Thoracic aorta (tissue), 2 donors: ENCODE data around the gene MVK. TPM values are rescaled to one million over a fixed set of nuclear protein-coding genes. Genes with fewer than 3 reads are reported as not detected.

ENCODE experiments used
- ATAC-seq: fragments of 150-250 bp; one replicate; pipeline ENCODE4 v1.8.0; 2017; ENCODE audit warnings: low read depth; ENCODE audit not compliant: insufficient number of reproducible peaks, low FRiP score
- DNase-seq: peaks from one replicate; pipeline ENCODE4 v3.0.0-alpha.2; 2020; ENCODE audit warnings: low spot score
- H3K27ac ChIP-seq, 2 donors: fragments of 200-600 bp; sonication (generic); 1 replicate in 1 of 2; 2 replicates in 1 of 2; pipeline ENCODE4 v1.5.1; 2016; ENCODE audit warnings: mild to moderate bottlenecking in 2 of 2, moderate library complexity in 2 of 2
- H3K27me3 ChIP-seq: fragments of 200-600 bp; sonication (generic); replicated peaks from 2 replicates; pipeline ENCODE4 v1.6.0; 2016; ENCODE audit warnings: mild to moderate bottlenecking; ENCODE audit not compliant: insufficient read depth
- H3K36me3 ChIP-seq: fragments of 200-600 bp; sonication (generic); one replicate; pipeline ENCODE4 v1.5.1; 2016
- H3K4me1 ChIP-seq, 2 donors: fragments of 200-600 bp; sonication (generic); 1 replicate in 1 of 2; 2 replicates in 1 of 2; pipeline versions ENCODE4 v1.5.1 to v1.6.0; 2016; ENCODE audit warnings: low read depth in 2 of 2, mild to moderate bottlenecking in 1 of 2; ENCODE audit not compliant: control insufficient read depth in 1 of 2
- H3K4me3 ChIP-seq: fragments of 200-600 bp; sonication (generic); 2 replicates; pipeline ENCODE4 v1.5.1; 2016; ENCODE audit warnings: mild to moderate bottlenecking
- H3K9me3 ChIP-seq: fragments of 200-600 bp; sonication (generic); 2 replicates; pipeline ENCODE4 v1.5.1; 2016
- total RNA-seq, 2 donors: library from RNA; depleted of rRNA; stranded (reverse); fragments of >200 nt; gene quantifications; one replicate each; pipeline versions ENCODE4 v1.1.0 to v1.2.3, GENCODE V29; 2016
- TF ChIP-seq, protein P1 (sequence below): fragments of 200-600 bp; sonication (generic); IDR thresholded peaks from one replicate; pipeline ENCODE4 v1.5.1; 2019; ENCODE audit warnings: antibody characterized with exemption

Gene MVK
- total RNA-seq, 2 donors from 2014 or later = 4.7 to 19.0 TPM

DNA sequence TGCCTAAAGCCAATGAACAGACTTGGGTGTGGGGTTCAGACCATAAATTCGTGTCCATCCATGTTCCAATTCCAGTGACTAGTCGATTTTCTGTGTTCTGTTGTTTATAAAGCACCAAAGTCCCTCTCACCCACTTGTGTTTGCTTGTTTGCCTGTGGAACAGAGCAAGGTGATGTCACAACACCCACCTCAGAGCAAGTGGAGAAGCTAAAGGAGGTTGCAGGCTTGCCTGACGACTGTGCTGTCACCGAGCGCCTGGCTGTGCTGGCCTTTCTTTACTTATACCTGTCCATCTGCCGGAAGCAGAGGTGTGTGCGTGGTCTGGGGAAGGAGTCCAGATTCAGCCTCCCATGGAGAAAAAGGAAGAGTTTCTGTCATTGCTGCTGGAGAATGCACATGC, 6.0 kb downstream of the MVK start:
- ATAC-seq (no peak), DNase-seq (no peak)
- no peak overlapping the region for H3K27ac ChIP-seq
- TF ChIP-seq, protein P1, sequence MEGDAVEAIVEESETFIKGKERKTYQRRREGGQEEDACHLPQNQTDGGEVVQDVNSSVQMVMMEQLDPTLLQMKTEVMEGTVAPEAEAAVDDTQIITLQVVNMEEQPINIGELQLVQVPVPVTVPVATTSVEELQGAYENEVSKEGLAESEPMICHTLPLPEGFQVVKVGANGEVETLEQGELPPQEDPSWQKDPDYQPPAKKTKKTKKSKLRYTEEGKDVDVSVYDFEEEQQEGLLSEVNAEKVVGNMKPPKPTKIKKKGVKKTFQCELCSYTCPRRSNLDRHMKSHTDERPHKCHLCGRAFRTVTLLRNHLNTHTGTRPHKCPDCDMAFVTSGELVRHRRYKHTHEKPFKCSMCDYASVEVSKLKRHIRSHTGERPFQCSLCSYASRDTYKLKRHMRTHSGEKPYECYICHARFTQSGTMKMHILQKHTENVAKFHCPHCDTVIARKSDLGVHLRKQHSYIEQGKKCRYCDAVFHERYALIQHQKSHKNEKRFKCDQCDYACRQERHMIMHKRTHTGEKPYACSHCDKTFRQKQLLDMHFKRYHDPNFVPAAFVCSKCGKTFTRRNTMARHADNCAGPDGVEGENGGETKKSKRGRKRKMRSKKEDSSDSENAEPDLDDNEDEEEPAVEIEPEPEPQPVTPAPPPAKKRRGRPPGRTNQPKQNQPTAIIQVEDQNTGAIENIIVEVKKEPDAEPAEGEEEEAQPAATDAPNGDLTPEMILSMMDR = no peak
- H3K9me3 ChIP-seq = no peaks in the 10 kb centered on the region
- H3K27me3 ChIP-seq = no peaks in the 10 kb centered on the region
- H3K4me1 ChIP-seq = peaks cover 0 to 7% of the 10 kb centered on the region in 2 donors
- H3K36me3 ChIP-seq = peaks cover 31% of the 10 kb centered on the region
- H3K4me3 ChIP-seq = no peak overlapping the region

DNA sequence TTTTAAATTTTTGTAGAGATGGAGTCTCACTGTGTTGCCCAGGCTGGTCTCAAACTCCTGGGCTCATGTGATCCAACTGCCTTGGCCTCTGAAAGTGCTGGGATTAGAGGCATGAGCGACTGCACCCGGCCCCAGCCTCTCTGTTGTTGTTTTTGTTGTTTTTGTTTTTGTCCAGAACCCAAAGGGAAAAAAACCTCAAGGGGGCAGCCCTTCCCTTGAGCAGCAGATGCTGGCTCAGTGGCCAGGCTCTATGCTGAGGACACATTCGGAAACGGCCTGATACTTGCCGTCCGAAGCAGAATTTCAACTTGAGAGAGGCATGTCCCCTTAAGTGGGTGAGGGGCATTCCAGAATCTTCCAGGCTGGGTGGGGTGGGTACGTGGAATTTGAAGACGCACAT, 6.7 kb downstream of the MVK start:
- H3K4me3 ChIP-seq = no peak overlapping the region
- ATAC-seq (no peak), DNase-seq (no peak)
- H3K9me3 ChIP-seq = no peaks in the 10 kb centered on the region
- peaks cover 0 to under 1% of the 10 kb centered on the region in 2 donors for H3K4me1 ChIP-seq
- H3K27me3 ChIP-seq = no peaks in the 10 kb centered on the region
- TF ChIP-seq, protein P1 = no peak
- no peak overlapping the region for H3K27ac ChIP-seq
- peaks cover 31% of the 10 kb centered on the region for H3K36me3 ChIP-seq

DNA sequence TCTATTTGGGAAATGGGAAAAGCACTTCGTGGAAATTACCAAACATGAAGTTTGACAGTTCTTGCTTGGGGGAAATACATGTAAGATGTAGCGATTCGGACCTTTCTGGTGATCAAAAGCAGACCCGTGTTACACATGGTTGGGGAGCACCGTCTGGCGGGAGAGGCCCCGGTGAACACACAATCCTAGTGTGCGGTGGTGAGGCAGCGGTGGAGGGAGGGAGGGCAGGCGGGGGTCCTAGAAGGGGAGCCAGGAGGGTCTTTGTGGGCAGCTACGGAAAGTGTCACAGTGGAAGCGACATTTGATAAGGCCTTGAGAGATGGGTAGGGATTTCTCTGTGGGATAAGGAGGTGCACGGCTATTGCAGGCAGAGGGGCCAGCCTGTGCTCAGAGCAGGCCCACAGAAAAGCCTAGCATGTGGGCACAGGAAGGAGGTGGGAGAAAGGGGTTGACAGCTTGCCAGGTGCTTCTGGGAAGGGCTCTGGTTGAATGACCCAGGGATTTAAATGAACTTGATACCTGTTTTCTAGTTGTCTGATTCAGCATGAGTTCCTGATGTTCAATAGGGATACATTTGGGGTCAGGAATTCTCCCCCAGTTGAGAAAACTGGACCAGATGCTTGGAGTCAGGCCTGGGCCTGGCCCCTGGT, 7.2 kb downstream of the MVK start:
- ATAC-seq (no peak), DNase-seq (no peak)
- no peaks in the 10 kb centered on the region for H3K9me3 ChIP-seq
- no peaks in the 10 kb centered on the region for H3K27me3 ChIP-seq
- no peaks in the 10 kb centered on the region for H3K4me1 ChIP-seq
- H3K4me3 ChIP-seq = no peak overlapping the region
- peaks cover 28% of the 10 kb centered on the region for H3K36me3 ChIP-seq
- TF ChIP-seq, protein P1 = no peak
- H3K27ac ChIP-seq = no peak overlapping the region

DNA sequence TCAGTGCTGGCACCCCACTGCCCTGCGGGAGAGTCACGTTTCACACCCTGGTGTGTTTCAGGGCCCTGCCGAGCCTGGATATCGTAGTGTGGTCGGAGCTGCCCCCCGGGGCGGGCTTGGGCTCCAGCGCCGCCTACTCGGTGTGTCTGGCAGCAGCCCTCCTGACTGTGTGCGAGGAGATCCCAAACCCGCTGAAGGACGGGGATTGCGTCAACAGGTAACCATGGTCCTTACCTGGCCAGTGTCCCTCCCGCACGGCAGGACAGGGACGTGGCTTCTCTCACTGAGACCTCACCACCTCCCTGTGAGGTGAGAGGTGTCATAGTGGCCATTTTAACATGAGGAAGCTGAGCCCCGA, 7.7 kb downstream of the MVK start:
- no peaks in the 10 kb centered on the region for H3K9me3 ChIP-seq

DNA sequence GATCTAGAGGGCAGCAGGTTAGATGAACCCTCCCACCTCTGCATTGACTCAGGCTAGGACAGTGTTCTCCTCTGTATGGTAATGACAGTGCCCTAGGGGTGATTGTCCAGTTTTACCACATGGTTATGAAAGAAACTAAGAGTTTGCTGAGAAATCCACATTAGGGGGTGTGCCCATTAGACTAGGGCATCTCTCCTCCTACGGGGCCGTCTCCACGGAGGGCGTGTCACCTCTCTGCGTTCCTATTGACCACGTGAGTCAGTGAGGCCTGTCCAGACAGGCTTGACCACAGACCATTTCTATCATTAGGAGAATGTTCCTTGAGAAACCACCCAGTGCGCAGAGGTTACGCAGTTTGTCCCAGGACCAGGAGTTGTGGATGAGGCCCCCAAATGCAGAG, 8.3 kb downstream of the MVK start:
- H3K27ac ChIP-seq = no peak overlapping the region
- peaks cover 34% of the 10 kb centered on the region for H3K36me3 ChIP-seq
- DNase-seq (no peak), ATAC-seq (no peak)
- H3K4me3 ChIP-seq = no peak overlapping the region
- TF ChIP-seq, protein P1 = no peak
- H3K9me3 ChIP-seq = no peaks in the 10 kb centered on the region
- no peaks in the 10 kb centered on the region for H3K27me3 ChIP-seq
- H3K4me1 ChIP-seq = no peaks in the 10 kb centered on the region

More for the DNA sequence above, 7.7 kb downstream of the MVK start:
- no peaks in the 10 kb centered on the region for H3K4me1 ChIP-seq
- H3K27ac ChIP-seq = no peak overlapping the region
- H3K27me3 ChIP-seq = no peaks in the 10 kb centered on the region
- ATAC-seq (no peak), DNase-seq (no peak)
- TF ChIP-seq, protein P1 = no peak
- no peak overlapping the region for H3K4me3 ChIP-seq
- peaks cover 29% of the 10 kb centered on the region for H3K36me3 ChIP-seq
